ENCODE results near the gene DNMT3B.

Gene DNMT3B

GRCh38 chr20:32810941-32811340 lies 48.8 kb downstream of the DNMT3B start:
- Histone ChIP-seq H3K9me2 (replicated peaks; ENCODE audit: insufficient read depth, low read length) (no peaks in the 10 kb centered on the region), H3K9me3 (ENCODE audit: insufficient read depth, low read length) (no peaks in the 10 kb centered on the region), H3F3A (ENCODE audit: insufficient read depth) (no peaks in the 10 kb centered on the region), H4K20me1 (ENCODE audit: low read depth, low read length) (no peaks in the 10 kb centered on the region), H3K27ac (ENCODE audit: low read depth, low read length) (no peak overlapping the region), H3K79me2 (ENCODE audit: insufficient read depth, low read length) (no peaks in the 10 kb centered on the region), H2AFZ (ENCODE audit: low read depth, low read length, severe bottlenecking) (no peak overlapping the region), H3K4me3 (ENCODE audit: insufficient read depth, low read length, poor library complexity, severe bottlenecking) (no peak overlapping the region), H3K4me2 (ENCODE audit: low read depth, low read length, poor library complexity, severe bottlenecking) (no peak overlapping the region), H3K36me3 (ENCODE audit: low read length) (no peaks in the 10 kb centered on the region), H3K27me3 (ENCODE audit: low read length) (no peaks in the 10 kb centered on the region), H3K9ac (ENCODE audit: low read length) (no peak overlapping the region)
- no peak for TF ChIP-seq CTCF (IDR thresholded peaks at IDR 0.05; ENCODE audit: insufficient read depth, low read length, poor library complexity, severe bottlenecking)
- TF ChIP-seq EZH2phosphoT487 (conservative IDR thresholded peaks at IDR 0.05; ENCODE audit: low read length) = no peak

- TF ChIP-seq CTCF (IDR thresholded peaks at IDR 0.05; ENCODE audit: insufficient read depth, low read length, poor library complexity, severe bottlenecking) (no peak), EZH2phosphoT487 (conservative IDR thresholded peaks at IDR 0.05; ENCODE audit: low read length) (no peak)
- Histone ChIP-seq H3K4me2 (ENCODE audit: low read depth, low read length, poor library complexity, severe bottlenecking) (no peak overlapping the region), H2AFZ (ENCODE audit: low read depth, low read length, severe bottlenecking) (no peak overlapping the region), H3K9me2 (replicated peaks; ENCODE audit: insufficient read depth, low read length) (no peaks in the 10 kb centered on the region), H3K27me3 (ENCODE audit: low read length) (no peaks in the 10 kb centered on the region), H4K20me1 (ENCODE audit: low read depth, low read length) (no peaks in the 10 kb centered on the region), H3K79me2 (ENCODE audit: insufficient read depth, low read length) (no peaks in the 10 kb centered on the region), H3F3A (ENCODE audit: insufficient read depth) (no peaks in the 10 kb centered on the region), H3K9me3 (ENCODE audit: insufficient read depth, low read length) (no peaks in the 10 kb centered on the region), H3K36me3 (ENCODE audit: low read length) (no peaks in the 10 kb centered on the region), H3K9ac (ENCODE audit: low read length) (no peak overlapping the region), H3K4me3 (ENCODE audit: insufficient read depth, low read length, poor library complexity, severe bottlenecking) (no peak overlapping the region), H3K27ac (ENCODE audit: low read depth, low read length) (no peak overlapping the region)
Measured at GRCh38 chr20:32811886-32812285, 49.7 kb downstream of the DNMT3B start.

GRCh38 chr20:32819992-32820697 lies 58.0 kb downstream of the DNMT3B start:
- Histone ChIP-seq H3K27ac (ENCODE audit: low read depth, low read length) (peak overlapping the region; percentile 73), H2AFZ (ENCODE audit: low read depth, low read length, severe bottlenecking) (no peak overlapping the region), H3K9me2 (replicated peaks; ENCODE audit: insufficient read depth, low read length) (no peaks in the 10 kb centered on the region), H3F3A (ENCODE audit: insufficient read depth) (0 out of 2 replicates have a peak, but pooled peaks cover 9% of the 10 kb centered on the region), H3K36me3 (ENCODE audit: low read length) (no peaks in the 10 kb centered on the region), H3K27me3 (ENCODE audit: low read length) (no peaks in the 10 kb centered on the region), H3K4me2 (ENCODE audit: low read depth, low read length, poor library complexity, severe bottlenecking) (peak overlapping the region; percentile 76), H3K79me2 (ENCODE audit: insufficient read depth, low read length) (peaks cover 52% of the 10 kb centered on the region), H4K20me1 (ENCODE audit: low read depth, low read length) (peaks cover 41% of the 10 kb centered on the region; the same call in 1 of the 2 replicates), H3K9me3 (ENCODE audit: insufficient read depth, low read length) (no peaks in the 10 kb centered on the region), H3K9ac (ENCODE audit: low read length) (peak overlapping the region; percentile 82), H3K4me3 (ENCODE audit: insufficient read depth, low read length, poor library complexity, severe bottlenecking) (peak overlapping the region; percentile 77)
- TF ChIP-seq CTCF (IDR thresholded peaks at IDR 0.05; ENCODE audit: insufficient read depth, low read length, poor library complexity, severe bottlenecking) = no peak
- TF ChIP-seq EZH2phosphoT487 (conservative IDR thresholded peaks at IDR 0.05; ENCODE audit: low read length) = no peak
